Astrocyte (in vitro differentiated cells and primary cell): ENCODE measurements around the gene DOLPP1. TPM values are rescaled to one million over a fixed set of nuclear protein-coding genes. Genes with fewer than 3 reads are reported as not detected.

ENCODE experiments used
- DNase-seq: peaks from one replicate; pipeline ENCODE4 v3.0.0-alpha.2; 2010; ENCODE audit warnings: low read depth
- FAIRE-seq: peaks from 2 replicates; lab custom pipeline; 2011; peaks lifted over from hg19 to GRCh38; lab: Jason Lieb, UNC
- H2AFZ ChIP-seq: 2 replicates; pipeline ENCODE4 v1.6.0; 2012; ENCODE audit warnings: low read depth, low read length, inconsistent platforms
- H3K27ac ChIP-seq: 2 replicates; pipeline ENCODE4 v1.5.1; 2011; ENCODE audit warnings: low read depth, low read length, inconsistent platforms
- H3K27me3 ChIP-seq: 2 replicates; pipeline ENCODE4 v1.6.0; 2011; ENCODE audit warnings: low read length, inconsistent platforms; ENCODE audit not compliant: insufficient read depth
- H3K36me3 ChIP-seq: 2 replicates; pipeline ENCODE4 v1.5.1; 2011; ENCODE audit warnings: low read length, inconsistent platforms; ENCODE audit not compliant: insufficient read depth
- H3K4me1 ChIP-seq: 2 replicates; pipeline ENCODE4 v1.5.1; 2011; ENCODE audit warnings: low read length, inconsistent platforms; ENCODE audit not compliant: insufficient read depth
- H3K4me2 ChIP-seq: 2 replicates; pipeline ENCODE4 v1.6.0; 2012; ENCODE audit warnings: low read length, inconsistent platforms
- H3K4me3 ChIP-seq: 2 replicates; pipeline ENCODE4 v1.5.1; 2011; ENCODE audit warnings: low read depth, mild to moderate bottlenecking, low read length, inconsistent platforms; ENCODE audit not compliant: insufficient read depth
- H3K79me2 ChIP-seq: 2 replicates; pipeline ENCODE4 v1.6.0; 2012; ENCODE audit warnings: mild to moderate bottlenecking, low read length, inconsistent platforms; ENCODE audit not compliant: insufficient read depth
- H3K9ac ChIP-seq: 2 replicates; pipeline ENCODE4 v1.6.0; 2012; ENCODE audit warnings: mild to moderate bottlenecking, low read length, inconsistent platforms
- H3K9me3 ChIP-seq: 2 replicates; pipeline ENCODE4 v1.5.1; 2012; ENCODE audit warnings: low read depth, mild to moderate bottlenecking, low read length, inconsistent platforms; ENCODE audit not compliant: insufficient read depth
- H4K20me1 ChIP-seq: 2 replicates; pipeline ENCODE4 v1.6.0; 2012; ENCODE audit warnings: low read length, inconsistent platforms; ENCODE audit not compliant: insufficient read depth
- H3K27ac Mint-ChIP-seq: one replicate; pipeline ENCODE4 v1.8.0; 2021; ENCODE audit warnings: mild to moderate bottlenecking, mixed read lengths; ENCODE audit not compliant: unreplicated experiment
- H3K27me3 Mint-ChIP-seq: one replicate; pipeline ENCODE4 v1.8.0; 2021; ENCODE audit warnings: low read depth, mixed read lengths; ENCODE audit not compliant: unreplicated experiment
- H3K36me3 Mint-ChIP-seq: one replicate; pipeline ENCODE4 v1.8.0; 2021; ENCODE audit warnings: low read depth, mixed read lengths; ENCODE audit not compliant: unreplicated experiment
- H3K4me1 Mint-ChIP-seq: one replicate; pipeline ENCODE4 v1.8.0; 2021; ENCODE audit warnings: low read depth, mixed read lengths; ENCODE audit not compliant: unreplicated experiment
- H3K4me3 Mint-ChIP-seq: one replicate; pipeline ENCODE4 v1.8.0; 2021; ENCODE audit warnings: mild to moderate bottlenecking, moderate library complexity, mixed read lengths; ENCODE audit not compliant: unreplicated experiment
- H3K9me3 Mint-ChIP-seq: one replicate; pipeline ENCODE4 v1.8.0; 2021; ENCODE audit warnings: mild to moderate bottlenecking, mixed read lengths; ENCODE audit not compliant: unreplicated experiment
- EZH2 ChIP-seq: IDR thresholded peaks from 2 replicates; pipeline ENCODE4 v1.6.1; 2012; ENCODE audit warnings: mild to moderate bottlenecking, low read length, inconsistent platforms; ENCODE audit not compliant: insufficient read depth
- total RNA-seq: library from RNA; stranded (reverse); gene quantifications from 2 replicates; pipeline ENCODE4 v1.2.1, GENCODE V29; 2021
- TF ChIP-seq, protein P1 (sequence below): IDR thresholded peaks from 2 replicates; pipeline ENCODE4 v1.5.1; 2011; ENCODE audit warnings: low read depth, mild to moderate bottlenecking, inconsistent platforms, low read length, moderate library complexity; ENCODE audit not compliant: insufficient read depth

The DOLPP1 gene
- total RNA-seq, 1 donor from 2014 or later = 17.9 TPM

- Mint-ChIP-seq H3K4me3 (no peak overlapping the region), H3K9me3 (no peaks in the 10 kb centered on the region), H3K27me3 (no peaks in the 10 kb centered on the region), H3K36me3 (peaks cover 12% of the 10 kb centered on the region), H3K27ac (no peak overlapping the region), H3K4me1 (no peaks in the 10 kb centered on the region)
- Histone ChIP-seq H3K36me3 (peaks cover 3% of the 10 kb centered on the region), H3K9me3 (no peaks in the 10 kb centered on the region), H3K79me2 (no peaks in the 10 kb centered on the region), H3K4me2 (peak overlapping the region; percentile 55), H3K27ac (no peak overlapping the region), H3K4me1 (peaks cover 12% of the 10 kb centered on the region), H3K9ac (no peak overlapping the region), H4K20me1 (no peaks in the 10 kb centered on the region), H3K4me3 (no peak overlapping the region), H3K27me3 (no peaks in the 10 kb centered on the region), H2AFZ (no peak overlapping the region)
- DNase-seq (no peak), FAIRE-seq (no peak)
- no peak for TF ChIP-seq EZH2
- TF ChIP-seq, protein P1, sequence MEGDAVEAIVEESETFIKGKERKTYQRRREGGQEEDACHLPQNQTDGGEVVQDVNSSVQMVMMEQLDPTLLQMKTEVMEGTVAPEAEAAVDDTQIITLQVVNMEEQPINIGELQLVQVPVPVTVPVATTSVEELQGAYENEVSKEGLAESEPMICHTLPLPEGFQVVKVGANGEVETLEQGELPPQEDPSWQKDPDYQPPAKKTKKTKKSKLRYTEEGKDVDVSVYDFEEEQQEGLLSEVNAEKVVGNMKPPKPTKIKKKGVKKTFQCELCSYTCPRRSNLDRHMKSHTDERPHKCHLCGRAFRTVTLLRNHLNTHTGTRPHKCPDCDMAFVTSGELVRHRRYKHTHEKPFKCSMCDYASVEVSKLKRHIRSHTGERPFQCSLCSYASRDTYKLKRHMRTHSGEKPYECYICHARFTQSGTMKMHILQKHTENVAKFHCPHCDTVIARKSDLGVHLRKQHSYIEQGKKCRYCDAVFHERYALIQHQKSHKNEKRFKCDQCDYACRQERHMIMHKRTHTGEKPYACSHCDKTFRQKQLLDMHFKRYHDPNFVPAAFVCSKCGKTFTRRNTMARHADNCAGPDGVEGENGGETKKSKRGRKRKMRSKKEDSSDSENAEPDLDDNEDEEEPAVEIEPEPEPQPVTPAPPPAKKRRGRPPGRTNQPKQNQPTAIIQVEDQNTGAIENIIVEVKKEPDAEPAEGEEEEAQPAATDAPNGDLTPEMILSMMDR = no peak
Observed at GRCh38 chr9:129059796-129060785, 20.8 kb upstream of the DOLPP1 start.

DNA sequence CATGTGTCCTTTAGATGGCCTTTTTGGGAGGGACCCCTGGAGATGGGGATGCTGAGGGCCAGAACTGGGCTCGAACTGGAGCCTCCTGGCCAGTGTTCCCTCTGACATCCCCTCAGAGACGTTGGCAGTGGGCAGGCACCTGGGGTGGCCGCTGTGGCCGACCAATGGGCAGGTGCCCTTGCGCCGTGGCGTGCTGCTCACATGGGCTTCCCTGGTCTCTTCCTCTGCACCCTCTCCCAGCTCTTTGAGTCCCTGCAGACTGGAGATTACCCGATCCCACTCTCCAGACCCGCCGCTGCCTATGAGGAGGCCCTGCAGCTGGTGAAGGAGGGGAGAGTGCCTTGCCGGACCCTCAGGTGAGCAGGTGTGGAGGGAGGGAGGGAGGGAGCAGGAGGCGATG lies 19.9 kb upstream of the DOLPP1 start:
- Histone ChIP-seq H4K20me1 (no peaks in the 10 kb centered on the region), H3K4me1 (peaks cover 12% of the 10 kb centered on the region), H2AFZ (no peak overlapping the region), H3K79me2 (no peaks in the 10 kb centered on the region), H3K27ac (no peak overlapping the region), H3K36me3 (peaks cover 5% of the 10 kb centered on the region), H3K9ac (no peak overlapping the region), H3K27me3 (no peaks in the 10 kb centered on the region), H3K4me3 (no peak overlapping the region), H3K9me3 (no peaks in the 10 kb centered on the region), H3K4me2 (no peak overlapping the region)
- TF ChIP-seq, protein P1 = no peak
- TF ChIP-seq EZH2 = no peak
- Mint-ChIP-seq H3K4me3 (no peak overlapping the region), H3K36me3 (peaks cover 18% of the 10 kb centered on the region), H3K4me1 (no peaks in the 10 kb centered on the region), H3K9me3 (no peaks in the 10 kb centered on the region), H3K27me3 (no peaks in the 10 kb centered on the region), H3K27ac (no peak overlapping the region)
- no peak for FAIRE-seq
- DNase-seq = no peak

- H3K4me2 ChIP-seq = no peak overlapping the region
- H4K20me1 ChIP-seq = no peaks in the 10 kb centered on the region
- H3K4me1 Mint-ChIP-seq = no peaks in the 10 kb centered on the region
- H3K27ac Mint-ChIP-seq = no peak overlapping the region
- no peaks in the 10 kb centered on the region for H3K9me3 ChIP-seq
- H2AFZ ChIP-seq = no peak overlapping the region
- H3K4me3 Mint-ChIP-seq = no peak overlapping the region
- no peaks in the 10 kb centered on the region for H3K27me3 ChIP-seq
- no peak overlapping the region for H3K4me3 ChIP-seq
- H3K27me3 Mint-ChIP-seq = no peaks in the 10 kb centered on the region
- H3K4me1 ChIP-seq = peaks cover 12% of the 10 kb centered on the region
- DNase-seq = no peak
- H3K36me3 ChIP-seq = peaks cover 5% of the 10 kb centered on the region
- H3K9ac ChIP-seq = no peak overlapping the region
- peaks cover 22% of the 10 kb centered on the region for H3K36me3 Mint-ChIP-seq
- no peaks in the 10 kb centered on the region for H3K79me2 ChIP-seq
- no peak for TF ChIP-seq EZH2
- TF ChIP-seq, protein P1 = no peak
- no peak for FAIRE-seq
- H3K27ac ChIP-seq = no peak overlapping the region
- no peaks in the 10 kb centered on the region for H3K9me3 Mint-ChIP-seq
Observed at GRCh38 chr9:129063061-129063460, 17.9 kb upstream of the DOLPP1 start.
